ENCODE results near the gene PRKN. TPM values are rescaled to one million over a fixed set of nuclear protein-coding genes. Genes with fewer than 3 reads are reported as not detected.
"Not testable (repeated sequence)": the region's sequence is repeated elsewhere in the genome, so short reads cannot be mapped to it uniquely, and the experiment has no call there.

The PRKN gene
- total RNA-seq, 1 donor from 2014 or later, result 2.6 TPM

DNA sequence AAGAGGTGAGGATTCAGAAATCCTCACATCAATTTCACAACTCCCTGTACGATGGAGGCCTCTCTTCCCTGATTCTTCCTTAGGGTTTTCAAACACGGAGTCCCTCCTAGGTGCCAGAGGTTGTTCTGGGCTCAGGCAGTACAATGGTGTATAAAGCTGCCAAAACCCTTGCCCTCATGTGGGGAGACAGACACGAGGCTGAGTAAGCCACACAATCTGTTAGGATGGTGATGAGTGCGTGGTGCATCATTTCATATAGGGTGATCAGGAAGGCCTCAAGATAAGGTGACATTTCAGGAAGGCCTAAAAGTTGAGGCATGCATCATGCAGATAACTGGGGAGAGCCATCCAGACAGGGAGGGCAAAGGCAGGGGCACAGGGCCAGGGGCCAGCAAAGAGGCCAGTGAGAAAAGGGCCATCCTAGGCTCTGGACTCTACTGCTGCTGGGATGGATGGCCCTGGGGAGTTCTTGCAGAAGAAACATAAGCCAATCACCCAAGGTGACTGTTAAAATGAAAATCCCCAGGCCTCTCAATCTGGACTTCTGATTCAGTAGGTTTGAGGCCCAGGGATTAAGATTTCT is 186.5 kb downstream of the PRKN start:
- Histone ChIP-seq H3K27ac (no peak overlapping the region), H3K4me3 (no peak overlapping the region), H3K4me1 (no peaks in the 10 kb centered on the region), H3K27me3 (no peaks in the 10 kb centered on the region), H3K9me3 (no peaks in the 10 kb centered on the region), H3K36me3 (no peaks in the 10 kb centered on the region)
- TF ChIP-seq, protein P1, sequence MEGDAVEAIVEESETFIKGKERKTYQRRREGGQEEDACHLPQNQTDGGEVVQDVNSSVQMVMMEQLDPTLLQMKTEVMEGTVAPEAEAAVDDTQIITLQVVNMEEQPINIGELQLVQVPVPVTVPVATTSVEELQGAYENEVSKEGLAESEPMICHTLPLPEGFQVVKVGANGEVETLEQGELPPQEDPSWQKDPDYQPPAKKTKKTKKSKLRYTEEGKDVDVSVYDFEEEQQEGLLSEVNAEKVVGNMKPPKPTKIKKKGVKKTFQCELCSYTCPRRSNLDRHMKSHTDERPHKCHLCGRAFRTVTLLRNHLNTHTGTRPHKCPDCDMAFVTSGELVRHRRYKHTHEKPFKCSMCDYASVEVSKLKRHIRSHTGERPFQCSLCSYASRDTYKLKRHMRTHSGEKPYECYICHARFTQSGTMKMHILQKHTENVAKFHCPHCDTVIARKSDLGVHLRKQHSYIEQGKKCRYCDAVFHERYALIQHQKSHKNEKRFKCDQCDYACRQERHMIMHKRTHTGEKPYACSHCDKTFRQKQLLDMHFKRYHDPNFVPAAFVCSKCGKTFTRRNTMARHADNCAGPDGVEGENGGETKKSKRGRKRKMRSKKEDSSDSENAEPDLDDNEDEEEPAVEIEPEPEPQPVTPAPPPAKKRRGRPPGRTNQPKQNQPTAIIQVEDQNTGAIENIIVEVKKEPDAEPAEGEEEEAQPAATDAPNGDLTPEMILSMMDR (IDR thresholded peaks at IDR 0.05), result no peak
- no peak for DNase-seq (ENCODE audit: low spot score in 2 of 2)
- intact Hi-C loops (cut with DNase I), result no loop called here

DNA sequence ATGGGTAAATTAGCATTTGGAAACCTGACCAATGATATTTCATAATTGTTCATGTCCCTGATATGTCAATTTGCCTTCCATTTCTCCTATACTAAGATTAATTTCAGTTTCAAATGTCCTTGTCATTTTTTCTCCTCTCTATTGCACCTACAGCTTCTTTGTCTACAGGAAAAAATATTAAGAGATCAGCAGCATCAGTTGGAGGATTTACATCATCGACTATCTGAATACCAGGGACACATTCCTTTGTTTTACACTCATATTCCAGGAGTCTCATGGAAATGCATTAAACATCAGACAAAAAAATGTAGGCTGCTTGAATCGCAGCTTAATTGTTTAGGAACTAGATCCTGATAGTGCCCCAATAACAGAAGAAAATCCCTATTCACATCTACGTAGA is 188.2 kb downstream of the PRKN start:
- intact Hi-C loops (cut with DNase I), result no loop called here
- H3K4me1 ChIP-seq, result no peaks in the 10 kb centered on the region
- H3K9me3 ChIP-seq, result no peaks in the 10 kb centered on the region
- no peaks in the 10 kb centered on the region for H3K36me3 ChIP-seq
- DNase-seq (ENCODE audit: low spot score in 2 of 2), result no peak
- TF ChIP-seq, protein P1 (IDR thresholded peaks at IDR 0.05), result no peak
- no peaks in the 10 kb centered on the region for H3K27me3 ChIP-seq
- no peak overlapping the region for H3K27ac ChIP-seq
- no peak overlapping the region for H3K4me3 ChIP-seq

DNA sequence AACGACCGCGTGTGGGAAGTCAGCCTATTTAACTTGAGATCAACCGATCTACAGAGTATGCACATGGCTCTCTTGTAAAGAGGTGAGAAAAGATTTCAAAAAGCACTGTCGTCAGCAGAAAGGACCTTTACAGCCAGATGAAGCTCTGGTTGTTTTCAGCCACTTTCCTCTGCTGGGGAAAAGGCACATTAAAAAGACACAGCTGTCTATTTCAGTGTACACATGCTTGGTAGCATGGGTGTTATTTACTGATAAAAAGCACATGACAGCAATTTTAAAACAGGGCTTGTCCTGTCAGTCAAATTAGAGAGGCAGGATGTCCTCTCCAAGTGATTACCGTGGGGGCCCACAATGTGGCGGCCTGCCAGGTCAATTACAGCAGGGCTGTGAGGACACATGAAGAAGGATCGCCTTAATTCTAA is 188.9 kb downstream of the PRKN start:
- no peaks in the 10 kb centered on the region for H3K9me3 ChIP-seq
- H3K4me3 ChIP-seq, result no peak overlapping the region
- TF ChIP-seq, protein P1 (IDR thresholded peaks at IDR 0.05), result no peak
- no peaks in the 10 kb centered on the region for H3K4me1 ChIP-seq
- H3K27ac ChIP-seq, result no peak overlapping the region
- no peaks in the 10 kb centered on the region for H3K27me3 ChIP-seq
- no peak for DNase-seq (ENCODE audit: low spot score in 2 of 2)
- intact Hi-C loops (cut with DNase I), result no loop called here
- no peaks in the 10 kb centered on the region for H3K36me3 ChIP-seq

DNA sequence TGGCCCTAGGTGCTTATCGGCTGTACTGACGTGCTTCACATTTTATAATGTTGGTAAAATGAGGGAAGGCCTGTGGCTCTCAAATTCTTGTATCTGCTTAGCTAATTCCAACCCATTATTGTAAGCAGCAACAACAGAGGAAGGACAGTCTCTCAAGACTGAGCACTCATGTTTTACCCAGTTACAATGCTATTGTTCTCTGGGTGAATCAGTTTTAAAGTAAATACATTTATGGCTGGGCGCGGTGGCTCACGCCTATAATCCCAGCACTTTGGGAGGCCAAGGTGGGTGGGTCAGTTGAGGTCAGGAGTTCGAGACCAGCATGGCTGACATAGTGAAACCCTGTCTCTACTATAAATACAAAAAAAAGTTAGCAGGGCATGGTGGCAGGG is 194.6 kb downstream of the PRKN start:
- no peak for DNase-seq (ENCODE audit: low spot score in 2 of 2)
- TF ChIP-seq, protein P1 (IDR thresholded peaks at IDR 0.05), result no peak
- H3K27me3 ChIP-seq, result no peaks in the 10 kb centered on the region
- intact Hi-C loops (cut with DNase I), result no loop called here
- no peaks in the 10 kb centered on the region for H3K36me3 ChIP-seq
- no peaks in the 10 kb centered on the region for H3K9me3 ChIP-seq
- H3K4me3 ChIP-seq, result no peak overlapping the region
- no peak overlapping the region for H3K27ac ChIP-seq
- no peaks in the 10 kb centered on the region for H3K4me1 ChIP-seq

DNA sequence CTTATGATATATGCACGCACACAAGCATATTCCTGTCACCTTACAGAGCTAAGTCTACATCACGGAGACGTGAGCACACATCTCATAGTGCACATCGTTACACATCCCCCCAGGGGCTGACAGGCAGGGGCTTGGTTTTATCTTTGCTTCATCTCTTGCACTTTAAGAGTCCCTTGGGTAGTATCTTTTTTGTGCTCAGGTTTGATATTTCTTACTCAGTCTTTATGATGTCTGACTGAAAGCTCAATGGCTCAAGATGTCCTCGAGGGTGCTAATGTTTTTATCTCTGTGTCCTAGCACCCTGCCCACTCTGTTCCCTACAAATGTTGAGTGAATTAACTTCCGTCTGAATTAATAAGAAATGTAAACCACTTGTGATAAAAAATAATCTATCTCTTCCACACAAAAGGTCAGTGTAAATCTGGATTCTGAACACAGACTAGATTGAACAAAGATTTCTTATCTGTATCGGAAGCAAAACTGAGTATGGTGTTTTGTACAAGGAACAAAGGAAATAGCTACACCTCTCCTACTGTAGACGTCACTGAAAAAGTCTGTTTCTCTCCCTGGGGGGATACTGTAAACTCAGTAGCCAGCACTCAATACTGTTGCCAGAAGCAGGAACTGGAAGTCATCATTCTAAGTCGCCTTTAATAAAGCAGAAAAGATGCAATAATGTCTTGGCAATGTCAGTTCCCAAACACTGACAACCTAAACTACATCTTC is 195.1 kb downstream of the PRKN start:
- Histone ChIP-seq H3K27ac (no peak overlapping the region), H3K4me3 (no peak overlapping the region), H3K4me1 (no peaks in the 10 kb centered on the region), H3K27me3 (no peaks in the 10 kb centered on the region), H3K9me3 (no peaks in the 10 kb centered on the region), H3K36me3 (no peaks in the 10 kb centered on the region)
- TF ChIP-seq, protein P1 (IDR thresholded peaks at IDR 0.05), result no peak
- intact Hi-C loops (cut with DNase I), result no loop called here
- no peak for DNase-seq (ENCODE audit: low spot score in 2 of 2)

DNA sequence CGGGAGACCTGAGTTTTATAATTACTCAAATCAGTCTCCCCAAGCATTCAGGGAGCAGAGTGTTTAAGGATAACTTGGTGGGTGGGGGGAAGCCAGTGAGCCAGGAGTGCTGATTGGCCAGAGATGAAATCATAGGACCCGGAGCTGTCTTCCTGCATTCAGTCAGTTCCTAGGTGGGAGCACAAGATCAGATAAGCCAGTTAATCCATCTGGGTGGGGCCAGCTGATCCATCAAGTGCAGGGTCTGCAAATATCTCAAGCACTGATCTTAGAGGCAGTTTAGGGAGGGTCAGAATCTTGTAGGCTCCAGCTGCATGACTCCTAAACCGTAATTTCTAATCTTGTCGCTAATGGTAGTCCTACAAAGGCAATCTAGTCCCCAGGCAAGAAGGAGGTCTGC is 196.2 kb downstream of the PRKN start:
- intact Hi-C loops (cut with DNase I); H3K4me1 ChIP-seq; DNase-seq (ENCODE audit: low spot score in 2 of 2); H3K27ac ChIP-seq; H3K36me3 ChIP-seq; H3K9me3 ChIP-seq; H3K4me3 ChIP-seq; H3K27me3 ChIP-seq: not testable (repeated sequence)
